ENCODE data around the gene DNAI4.

DNAI4 gene

DNA sequence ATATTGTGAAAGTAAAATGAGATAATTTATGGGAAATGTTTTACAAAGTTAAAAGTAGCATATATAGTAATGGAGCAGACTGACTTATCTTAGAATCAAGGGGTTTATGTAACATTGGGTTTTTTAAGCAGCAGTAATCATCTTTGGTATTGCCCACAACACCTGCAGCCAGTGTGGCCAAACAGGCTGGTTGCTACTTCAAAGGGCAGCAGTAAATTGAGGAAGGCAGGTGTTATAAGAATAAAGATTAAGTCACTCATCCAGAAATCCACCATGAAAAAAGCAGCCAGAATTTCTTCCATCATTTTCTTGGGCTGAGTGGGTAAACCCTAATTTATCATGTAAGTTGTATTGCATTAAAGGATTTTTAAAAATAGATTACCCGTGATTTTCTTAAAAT, 155.7 kb downstream of the DNAI4 start:
- TF ChIP-seq, protein P1, sequence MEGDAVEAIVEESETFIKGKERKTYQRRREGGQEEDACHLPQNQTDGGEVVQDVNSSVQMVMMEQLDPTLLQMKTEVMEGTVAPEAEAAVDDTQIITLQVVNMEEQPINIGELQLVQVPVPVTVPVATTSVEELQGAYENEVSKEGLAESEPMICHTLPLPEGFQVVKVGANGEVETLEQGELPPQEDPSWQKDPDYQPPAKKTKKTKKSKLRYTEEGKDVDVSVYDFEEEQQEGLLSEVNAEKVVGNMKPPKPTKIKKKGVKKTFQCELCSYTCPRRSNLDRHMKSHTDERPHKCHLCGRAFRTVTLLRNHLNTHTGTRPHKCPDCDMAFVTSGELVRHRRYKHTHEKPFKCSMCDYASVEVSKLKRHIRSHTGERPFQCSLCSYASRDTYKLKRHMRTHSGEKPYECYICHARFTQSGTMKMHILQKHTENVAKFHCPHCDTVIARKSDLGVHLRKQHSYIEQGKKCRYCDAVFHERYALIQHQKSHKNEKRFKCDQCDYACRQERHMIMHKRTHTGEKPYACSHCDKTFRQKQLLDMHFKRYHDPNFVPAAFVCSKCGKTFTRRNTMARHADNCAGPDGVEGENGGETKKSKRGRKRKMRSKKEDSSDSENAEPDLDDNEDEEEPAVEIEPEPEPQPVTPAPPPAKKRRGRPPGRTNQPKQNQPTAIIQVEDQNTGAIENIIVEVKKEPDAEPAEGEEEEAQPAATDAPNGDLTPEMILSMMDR (conservative IDR thresholded peaks at IDR 0.05; ENCODE audit: low read depth, low read length), result no peak
- H3K4me3 ChIP-seq (ENCODE audit: low read depth, low read length), result no peak overlapping the region
- DNase-seq (ENCODE audit: low read depth), result no peak

- no peak for DNase-seq (ENCODE audit: low read depth)
- TF ChIP-seq, protein P1 (conservative IDR thresholded peaks at IDR 0.05; ENCODE audit: low read depth, low read length), result no peak
- no peak overlapping the region for H3K4me3 ChIP-seq (ENCODE audit: low read depth, low read length)
These were observed 157.0 kb downstream of the DNAI4 start for GRCh38 chr1:66767626-66768025.

DNA sequence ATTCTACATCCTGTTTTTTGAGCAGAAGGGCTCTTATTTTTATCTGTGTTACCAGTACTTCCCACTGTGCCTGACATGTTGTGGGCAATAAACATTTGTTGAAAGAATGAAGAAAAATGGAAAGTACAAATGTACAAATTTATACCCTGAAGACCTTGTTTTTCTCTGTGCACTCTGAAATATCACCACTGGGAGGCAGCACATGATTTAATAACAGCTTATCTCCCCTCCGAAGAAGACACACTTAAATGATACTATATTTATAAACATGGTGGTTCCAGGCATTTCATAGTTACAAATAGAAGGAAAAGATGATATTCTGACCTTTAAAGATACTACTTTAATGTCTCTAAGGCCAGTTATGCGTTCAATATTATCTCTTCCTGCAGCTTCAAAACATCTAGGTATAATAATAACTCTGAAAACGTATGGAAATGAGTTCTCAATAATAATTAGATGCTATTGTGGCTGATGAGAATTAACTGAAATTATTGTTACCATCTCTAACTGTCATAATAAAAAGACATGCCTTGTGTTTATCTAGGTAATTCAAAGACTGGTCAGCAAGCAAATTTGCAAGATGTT, 159.6 kb downstream of the DNAI4 start:
- no peak overlapping the region for H3K4me3 ChIP-seq (ENCODE audit: low read depth, low read length)

More for the DNA sequence above, 159.6 kb downstream of the DNAI4 start:
- DNase-seq (ENCODE audit: low read depth), result peak; percentile 85
- TF ChIP-seq, protein P1 (conservative IDR thresholded peaks at IDR 0.05; ENCODE audit: low read depth, low read length), result peak; percentile 71
